Measurements from ENCODE around the gene DNMT3B.

The DNMT3B gene

DNA sequence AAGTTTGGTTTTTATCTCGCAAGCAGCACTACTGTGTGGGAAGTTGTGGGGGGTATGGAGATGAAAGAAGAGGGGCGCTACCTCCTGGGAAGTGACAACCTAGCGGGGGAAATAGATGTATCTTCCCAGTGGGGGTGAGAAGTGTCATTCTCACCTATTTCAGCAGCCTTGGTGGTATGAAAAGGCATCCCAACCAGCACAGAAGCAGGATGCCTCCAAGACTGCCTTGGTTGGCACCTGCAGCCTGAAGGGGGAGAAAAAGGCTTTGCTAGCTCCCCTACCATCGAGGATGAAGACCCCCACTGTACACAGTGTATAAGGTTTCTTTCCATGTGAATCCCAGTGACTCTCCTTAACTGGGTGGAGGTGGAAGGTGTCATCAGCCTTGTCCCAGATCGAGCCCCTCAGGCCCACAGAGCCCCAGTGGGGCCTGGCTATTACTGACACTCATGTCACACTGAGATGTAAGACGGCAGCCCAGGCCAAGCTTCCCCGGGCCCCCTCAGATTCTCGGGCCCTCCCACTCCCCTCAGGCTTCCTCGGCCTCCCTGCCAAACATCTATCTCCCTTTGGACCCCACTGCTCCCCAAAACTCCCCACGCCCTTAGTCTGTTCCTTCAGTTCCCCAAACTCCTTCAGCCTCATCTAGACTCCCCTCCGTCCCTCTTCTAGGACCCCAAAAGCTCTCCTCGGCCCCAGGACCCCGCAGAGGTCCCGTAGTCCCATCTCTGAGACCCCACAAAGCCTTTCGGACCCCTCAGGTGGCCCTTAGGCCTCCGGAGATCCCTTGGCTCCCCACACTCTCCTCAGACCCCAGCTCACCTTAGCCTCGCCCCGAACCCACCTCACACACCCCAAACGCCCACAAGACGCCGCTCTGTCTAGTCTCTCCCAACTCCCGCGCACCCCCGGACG is 19.6 kb upstream of the DNMT3B start:
- H2AFZ ChIP-seq (ENCODE audit: low read depth, low read length, severe bottlenecking) = peak overlapping the region; percentile 90
- TF ChIP-seq CTCF (IDR thresholded peaks at IDR 0.05; ENCODE audit: insufficient read depth, low read length, poor library complexity, severe bottlenecking) = no peak
- TF ChIP-seq EZH2phosphoT487 (conservative IDR thresholded peaks at IDR 0.05; ENCODE audit: low read length) = no peak
- H3K9me2 ChIP-seq (replicated peaks; ENCODE audit: insufficient read depth, low read length) = no peaks in the 10 kb centered on the region
- H3K4me2 ChIP-seq (ENCODE audit: low read depth, low read length, poor library complexity, severe bottlenecking) = peak overlapping the region; percentile 90
- H3K79me2 ChIP-seq (ENCODE audit: insufficient read depth, low read length) = no peaks in the 10 kb centered on the region
- H3K9ac ChIP-seq (ENCODE audit: low read length) = peak overlapping the region; percentile 76
- H3K4me3 ChIP-seq (ENCODE audit: insufficient read depth, low read length, poor library complexity, severe bottlenecking) = peak overlapping the region; percentile 73
- no peaks in the 10 kb centered on the region for H3K9me3 ChIP-seq (ENCODE audit: insufficient read depth, low read length)
- no peaks in the 10 kb centered on the region for H4K20me1 ChIP-seq (ENCODE audit: low read depth, low read length)
- no peaks in the 10 kb centered on the region for H3K36me3 ChIP-seq (ENCODE audit: low read length)
- peak overlapping the region; percentile 62 for H3K27ac ChIP-seq (ENCODE audit: low read depth, low read length)
- H3K27me3 ChIP-seq (ENCODE audit: low read length) = no peaks in the 10 kb centered on the region
- 0 out of 2 replicates have a peak, but pooled peaks cover 4% of the 10 kb centered on the region for H3F3A ChIP-seq (ENCODE audit: insufficient read depth)

- Histone ChIP-seq H3K36me3 (ENCODE audit: low read length) (no peaks in the 10 kb centered on the region), H2AFZ (ENCODE audit: low read depth, low read length, severe bottlenecking) (peak within 1 kb of the TSS; percentile 90), H3K27ac (ENCODE audit: low read depth, low read length) (peak within 1 kb of the TSS; percentile 62), H3K9me3 (ENCODE audit: insufficient read depth, low read length) (no peaks in the 10 kb centered on the region), H3F3A (ENCODE audit: insufficient read depth) (0 out of 2 replicates have a peak, but pooled peaks cover 4% of the 10 kb centered on the region), H3K4me2 (ENCODE audit: low read depth, low read length, poor library complexity, severe bottlenecking) (peak within 1 kb of the TSS; percentile 90), H3K4me3 (ENCODE audit: insufficient read depth, low read length, poor library complexity, severe bottlenecking) (peak within 1 kb of the TSS; percentile 73), H3K9ac (ENCODE audit: low read length) (peak within 1 kb of the TSS; percentile 76), H3K79me2 (ENCODE audit: insufficient read depth, low read length) (no peaks in the 10 kb centered on the region), H3K27me3 (ENCODE audit: low read length) (no peaks in the 10 kb centered on the region), H4K20me1 (ENCODE audit: low read depth, low read length) (no peaks in the 10 kb centered on the region), H3K9me2 (replicated peaks; ENCODE audit: insufficient read depth, low read length) (no peaks in the 10 kb centered on the region)
- TF ChIP-seq CTCF (IDR thresholded peaks at IDR 0.05; ENCODE audit: insufficient read depth, low read length, poor library complexity, severe bottlenecking) (no peak), EZH2phosphoT487 (conservative IDR thresholded peaks at IDR 0.05; ENCODE audit: low read length) (no peak)
These were observed 18.7 kb upstream of the DNMT3B start, which contains the start of gene COMMD7 for GRCh38 chr20:32743237-32744112. Gene COMMD7, minus strand, starts transcription at chr20:32743467. Its CDS starts 76 bp downstream, at chr20:32743391.

- TF ChIP-seq CTCF (IDR thresholded peaks at IDR 0.05; ENCODE audit: insufficient read depth, low read length, poor library complexity, severe bottlenecking) = no peak
- TF ChIP-seq EZH2phosphoT487 (conservative IDR thresholded peaks at IDR 0.05; ENCODE audit: low read length) = no peak
- no peaks in the 10 kb centered on the region for H3K79me2 ChIP-seq (ENCODE audit: insufficient read depth, low read length)
- no peak overlapping the region for H3K4me2 ChIP-seq (ENCODE audit: low read depth, low read length, poor library complexity, severe bottlenecking)
- no peaks in the 10 kb centered on the region for H3K9me2 ChIP-seq (replicated peaks; ENCODE audit: insufficient read depth, low read length)
- no peak overlapping the region for H3K9ac ChIP-seq (ENCODE audit: low read length)
- no peak overlapping the region for H3K4me3 ChIP-seq (ENCODE audit: insufficient read depth, low read length, poor library complexity, severe bottlenecking)
- no peaks in the 10 kb centered on the region for H3K36me3 ChIP-seq (ENCODE audit: low read length)
- H3F3A ChIP-seq (ENCODE audit: insufficient read depth) = no peaks in the 10 kb centered on the region
- H2AFZ ChIP-seq (ENCODE audit: low read depth, low read length, severe bottlenecking) = no peak overlapping the region
- H4K20me1 ChIP-seq (ENCODE audit: low read depth, low read length) = no peaks in the 10 kb centered on the region
- no peaks in the 10 kb centered on the region for H3K27me3 ChIP-seq (ENCODE audit: low read length)
- no peak overlapping the region for H3K27ac ChIP-seq (ENCODE audit: low read depth, low read length)
- H3K9me3 ChIP-seq (ENCODE audit: insufficient read depth, low read length) = no peaks in the 10 kb centered on the region
These were observed 12.1 kb upstream of the DNMT3B start for GRCh38 chr20:32749914-32750637.
